Stimulated activated CD8-positive, alpha-beta memory T cell treated with anti-CD3 and anti-CD28 coated beads, Interleukin-12 subunit alpha, Interleukin-12 subunit beta, amount 100 ng/mL, for 24 hours (primary cell): ENCODE data around the gene NEBL.
"Not testable (repeated sequence)": the region's sequence is repeated elsewhere in the genome, so short reads cannot be mapped to it uniquely, and the experiment has no call there.

Source experiments
- DNase-seq: peaks from one replicate; pipeline ENCODE4 v3.0.0-alpha.2; 2020; ENCODE audit errors: extremely low read depth

The NEBL gene, protein sequence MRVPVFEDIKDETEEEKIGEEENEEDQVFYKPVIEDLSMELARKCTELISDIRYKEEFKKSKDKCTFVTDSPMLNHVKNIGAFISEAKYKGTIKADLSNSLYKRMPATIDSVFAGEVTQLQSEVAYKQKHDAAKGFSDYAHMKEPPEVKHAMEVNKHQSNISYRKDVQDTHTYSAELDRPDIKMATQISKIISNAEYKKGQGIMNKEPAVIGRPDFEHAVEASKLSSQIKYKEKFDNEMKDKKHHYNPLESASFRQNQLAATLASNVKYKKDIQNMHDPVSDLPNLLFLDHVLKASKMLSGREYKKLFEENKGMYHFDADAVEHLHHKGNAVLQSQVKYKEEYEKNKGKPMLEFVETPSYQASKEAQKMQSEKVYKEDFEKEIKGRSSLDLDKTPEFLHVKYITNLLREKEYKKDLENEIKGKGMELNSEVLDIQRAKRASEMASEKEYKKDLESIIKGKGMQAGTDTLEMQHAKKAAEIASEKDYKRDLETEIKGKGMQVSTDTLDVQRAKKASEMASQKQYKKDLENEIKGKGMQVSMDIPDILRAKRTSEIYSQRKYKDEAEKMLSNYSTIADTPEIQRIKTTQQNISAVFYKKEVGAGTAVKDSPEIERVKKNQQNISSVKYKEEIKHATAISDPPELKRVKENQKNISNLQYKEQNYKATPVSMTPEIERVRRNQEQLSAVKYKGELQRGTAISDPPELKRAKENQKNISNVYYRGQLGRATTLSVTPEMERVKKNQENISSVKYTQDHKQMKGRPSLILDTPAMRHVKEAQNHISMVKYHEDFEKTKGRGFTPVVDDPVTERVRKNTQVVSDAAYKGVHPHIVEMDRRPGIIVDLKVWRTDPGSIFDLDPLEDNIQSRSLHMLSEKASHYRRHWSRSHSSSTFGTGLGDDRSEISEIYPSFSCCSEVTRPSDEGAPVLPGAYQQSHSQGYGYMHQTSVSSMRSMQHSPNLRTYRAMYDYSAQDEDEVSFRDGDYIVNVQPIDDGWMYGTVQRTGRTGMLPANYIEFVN

GRCh38 chr10:20897146-20897825 lies at the start of gene NEBL:
TSS of gene NEBL (minus strand) at chr10:20897311. CDS start at chr10:20897205, 106 bp downstream.
- no peak for DNase-seq

DNA sequence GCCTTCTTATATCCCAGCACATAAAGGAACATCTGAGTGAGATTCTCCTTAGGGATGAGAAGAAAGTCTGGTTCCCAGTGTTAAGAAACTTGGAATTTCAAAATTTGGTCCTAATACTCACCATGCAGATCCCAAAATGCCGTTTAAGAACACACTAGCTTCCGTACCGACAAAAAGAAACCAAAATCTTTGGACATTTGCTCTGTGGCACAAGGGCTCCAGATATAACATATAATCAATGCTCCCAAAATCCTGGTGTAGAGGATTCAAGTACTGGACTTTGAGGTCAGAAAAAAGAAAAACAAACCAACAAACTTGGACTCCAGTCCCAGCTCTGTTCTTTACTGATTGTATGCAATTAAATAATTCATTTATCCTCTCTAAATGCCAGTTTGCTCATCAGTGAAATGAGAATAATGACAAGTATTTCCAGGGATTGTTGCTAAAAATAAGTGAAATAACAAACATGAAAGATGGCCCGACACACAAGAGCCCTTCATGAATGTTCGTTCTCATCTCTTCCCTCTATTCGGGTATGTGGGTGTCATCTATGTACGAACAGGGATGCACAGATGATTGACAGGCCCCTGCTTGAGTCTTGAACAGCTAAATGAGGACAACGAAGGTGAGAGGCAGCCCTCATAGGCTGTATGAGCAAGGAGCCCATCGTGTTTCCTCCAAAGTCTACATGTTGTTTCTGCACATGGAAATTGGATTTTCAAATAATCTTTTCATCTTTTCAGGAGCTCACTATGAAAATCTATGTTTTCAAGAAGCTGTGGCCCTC lies 48.6 kb upstream of the NEBL start:
- no peak for DNase-seq

- no peak for DNase-seq
Observed at GRCh38 chr10:20944789-20945502, 47.8 kb upstream of the NEBL start.

GRCh38 chr10:20939414-20939813 lies 42.3 kb upstream of the NEBL start:
- DNase-seq: not testable (repeated sequence)

DNA sequence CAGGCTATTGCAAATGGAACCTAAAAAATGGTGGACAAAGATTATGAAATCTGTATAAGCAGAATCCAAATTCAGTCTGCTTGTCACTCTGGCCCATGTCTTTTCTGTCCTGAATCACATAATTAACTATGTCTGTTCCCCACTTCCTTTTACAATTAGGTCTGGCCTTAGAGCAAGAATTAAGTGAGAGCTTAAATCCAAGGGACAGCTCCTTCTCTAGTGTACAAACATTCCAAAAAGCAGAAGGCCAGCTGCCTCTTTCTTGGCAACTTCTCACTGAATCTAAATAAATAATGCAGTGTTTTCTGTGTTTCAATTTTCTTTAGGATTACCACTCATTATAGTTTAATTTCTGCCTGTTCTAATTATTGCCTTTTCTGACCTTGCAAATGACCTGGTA lies 39.3 kb upstream of the NEBL start:
- DNase-seq: no peak

DNA sequence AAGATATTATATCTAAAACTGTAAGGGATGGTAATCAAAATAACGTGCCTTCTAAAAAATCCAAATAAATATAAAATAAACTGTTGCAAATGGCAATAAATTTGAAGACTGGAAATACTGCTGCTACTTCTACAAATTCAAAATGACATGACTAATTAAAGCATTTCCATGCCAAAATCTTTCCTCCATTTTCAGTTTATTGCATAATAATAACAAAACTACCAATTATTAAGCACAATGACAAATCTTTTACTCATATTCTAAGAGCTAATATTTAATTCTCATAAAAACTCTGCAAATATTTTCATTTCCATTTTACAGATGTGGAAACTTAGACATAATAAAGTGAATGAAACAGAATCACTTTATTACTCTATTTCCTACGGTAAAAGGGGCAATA lies 38.8 kb upstream of the NEBL start:
- no peak for DNase-seq

GRCh38 chr10:20935301-20935700 lies 38.2 kb upstream of the NEBL start:
- DNase-seq: no peak

GRCh38 chr10:20933705-20934104 lies 36.6 kb upstream of the NEBL start:
- no peak for DNase-seq

DNA sequence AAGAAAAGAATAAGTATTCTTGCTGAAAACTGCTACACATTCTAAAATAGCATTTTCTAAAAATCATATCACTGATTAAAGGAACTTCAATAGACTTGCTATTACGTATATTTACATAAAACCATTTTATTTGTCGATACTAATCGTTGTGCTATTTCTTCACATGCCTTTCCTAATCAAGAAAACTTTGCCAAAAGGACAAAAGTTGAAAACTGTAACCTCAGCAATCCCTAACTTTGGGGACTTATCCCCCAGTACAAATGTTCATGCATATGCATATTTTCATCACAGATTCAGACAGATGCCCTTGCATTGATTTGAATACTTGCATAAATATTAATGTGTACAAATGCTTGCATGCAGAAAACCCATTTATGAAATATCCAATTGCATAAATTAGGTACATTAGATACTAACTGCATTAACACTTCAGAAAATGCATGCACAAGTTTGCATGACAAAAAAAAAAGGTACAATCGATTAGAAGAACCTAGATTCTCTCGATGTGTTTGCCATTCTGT lies 35.6 kb upstream of the NEBL start:
- DNase-seq: no peak

- DNase-seq: no peak
Observed at GRCh38 chr10:20931156-20931795, 34.2 kb upstream of the NEBL start.

GRCh38 chr10:20927456-20927855 lies 30.3 kb upstream of the NEBL start:
- DNase-seq: no peak

GRCh38 chr10:20922451-20922850 lies 25.3 kb upstream of the NEBL start:
- no peak for DNase-seq

DNA sequence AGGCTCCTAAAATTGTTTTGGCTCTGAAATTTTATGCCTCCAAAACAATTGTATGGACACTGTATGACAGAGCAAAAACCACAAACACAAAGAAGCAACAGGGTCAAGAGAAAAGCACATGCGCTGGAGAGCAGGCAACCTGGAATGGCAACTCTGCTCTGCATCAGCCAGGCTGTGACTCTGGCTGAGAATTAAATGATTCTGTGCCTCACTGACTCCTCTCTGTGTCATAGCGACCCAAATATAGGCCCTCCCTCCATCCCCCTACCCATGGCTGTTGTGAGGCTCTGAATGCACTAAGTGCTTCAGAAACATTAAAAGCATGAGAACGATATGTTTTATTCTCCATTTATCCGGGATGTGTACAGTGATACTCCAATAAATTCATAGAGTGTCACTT lies 24.9 kb upstream of the NEBL start:
- no peak for DNase-seq

- no peak for DNase-seq
Observed at GRCh38 chr10:20920061-20920460, 22.9 kb upstream of the NEBL start.

GRCh38 chr10:20919481-20919880 lies 22.4 kb upstream of the NEBL start:
- no peak for DNase-seq

DNA sequence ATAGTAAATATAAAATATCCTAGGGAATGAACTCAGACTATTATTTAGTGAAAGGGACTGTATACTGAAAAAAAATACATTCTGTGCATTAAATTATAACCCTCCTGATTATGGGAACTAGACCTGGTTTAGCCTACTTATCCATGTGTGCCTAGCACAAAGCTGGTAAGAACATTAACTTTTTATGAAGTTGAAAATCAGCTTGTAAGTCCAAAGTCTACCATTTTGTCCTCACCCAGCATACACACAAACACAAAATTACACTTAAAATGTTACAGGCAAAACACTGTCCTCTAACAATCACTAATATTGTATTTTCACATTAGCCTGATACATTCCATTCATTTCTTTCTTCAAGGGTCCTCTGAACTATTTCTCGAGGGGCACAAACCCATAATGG lies 19.9 kb upstream of the NEBL start:
- no peak for DNase-seq

DNA sequence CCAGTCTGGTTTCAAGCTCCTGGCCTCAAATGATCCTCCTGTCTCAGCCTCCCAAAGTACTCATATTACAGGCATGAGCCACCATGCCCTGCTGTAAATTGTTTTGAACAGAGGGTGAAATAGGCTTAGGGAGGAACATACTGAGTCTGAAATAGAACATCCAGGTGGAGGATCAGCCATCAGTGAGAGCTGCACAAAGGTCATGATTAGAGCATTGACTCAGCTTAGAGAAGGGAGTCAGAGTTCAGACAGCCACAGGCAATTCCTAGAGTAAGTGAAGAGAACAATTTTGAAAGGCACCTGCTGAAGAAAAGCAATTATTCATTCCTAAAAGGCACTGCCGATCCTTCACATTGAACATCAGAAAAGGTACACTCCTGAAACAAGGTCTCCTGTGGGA lies 15.9 kb upstream of the NEBL start:
- DNase-seq: no peak

DNA sequence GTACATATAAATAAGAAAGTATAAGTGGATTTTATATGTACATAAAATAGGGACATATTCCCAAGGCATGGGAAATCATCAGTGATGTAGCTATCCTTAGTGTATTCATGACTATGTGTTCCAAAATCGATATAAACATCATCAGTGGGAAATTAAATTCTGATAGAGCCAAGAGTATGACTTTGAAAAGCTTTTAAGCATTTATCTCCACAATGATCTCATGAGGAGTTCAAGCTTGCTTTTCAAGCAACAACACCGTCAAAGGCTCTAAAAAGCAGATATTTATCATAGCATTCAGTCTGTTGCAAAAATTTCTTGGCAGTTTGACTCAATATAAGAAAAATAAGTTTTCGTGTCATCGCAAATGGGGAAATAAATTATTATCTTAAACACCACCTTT lies 14.5 kb upstream of the NEBL start:
- no peak for DNase-seq

DNA sequence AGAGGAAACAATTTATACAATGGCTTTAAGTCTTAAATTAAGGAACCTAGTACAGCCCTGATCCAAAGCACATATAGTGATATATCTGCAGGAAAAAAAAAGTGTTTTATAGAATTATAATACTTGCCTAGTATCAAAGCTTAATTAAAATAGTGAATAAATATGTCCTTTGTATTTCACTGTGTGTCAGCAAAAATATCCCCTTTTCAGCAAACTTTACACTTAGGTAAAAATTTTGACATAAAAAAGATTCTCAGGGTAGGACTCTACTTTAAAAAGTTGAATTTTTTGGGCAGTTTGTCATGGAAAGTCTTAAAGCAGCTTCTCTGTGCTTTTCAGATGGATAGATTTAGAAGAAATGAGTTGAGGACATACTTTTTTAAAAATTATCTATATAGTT lies 12.7 kb upstream of the NEBL start:
- no peak for DNase-seq

GRCh38 chr10:20908391-20908790 lies 11.3 kb upstream of the NEBL start:
- DNase-seq: no peak
